ENCODE measurements around the gene OR52W1. TPM values are rescaled to one million over a fixed set of nuclear protein-coding genes. Genes with fewer than 3 reads are reported as not detected.
"Not testable (repeated sequence)": the region's sequence is repeated elsewhere in the genome, so short reads cannot be mapped to it uniquely, and the experiment has no call there.

The OR52W1 gene
- total RNA-seq, 2 experiments from 2014 or later, result not detected

DNA sequence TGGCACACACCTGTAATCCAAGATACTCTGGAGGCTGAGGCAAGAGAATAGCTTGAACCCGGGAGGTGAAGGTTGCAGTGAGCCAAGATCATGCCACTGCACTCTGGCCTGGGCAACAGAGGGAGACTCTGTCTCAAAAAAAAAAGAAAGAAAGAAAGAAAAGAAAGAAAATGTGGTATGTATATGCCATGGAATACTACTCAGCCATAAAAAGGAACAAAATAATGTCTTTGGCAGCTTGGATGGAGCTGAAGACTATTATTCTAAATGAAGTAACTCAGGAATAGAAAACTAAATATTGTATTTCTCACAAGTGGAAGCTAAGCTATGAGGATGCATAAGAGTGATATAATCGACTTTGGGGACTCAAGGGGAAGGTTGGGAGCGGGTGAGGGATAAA lies 49.9 kb downstream of the OR52W1 start:
- POLR2A ChIA-PET, CTCF ChIA-PET: not testable (repeated sequence)

Other genes starting within 250 kb of the OR52W1 start
- not detected for gene OR56A5, start 230.7 kb upstream of the OR52W1 start, total RNA-seq
- not detected for gene OR52L1, start 212.2 kb upstream of the OR52W1 start, total RNA-seq
- gene OR56A4, start 192.3 kb upstream of the OR52W1 start, total RNA-seq, result not detected
- not detected for gene OR56A1, start 168.5 kb upstream of the OR52W1 start, total RNA-seq
- gene OR56B4, start 91.5 kb upstream of the OR52W1 start, total RNA-seq, result not detected
- not detected for gene OR52B2, start 28.9 kb upstream of the OR52W1 start, total RNA-seq
- not detected for gene C11orf42, start 6.3 kb downstream of the OR52W1 start, total RNA-seq
- gene FHIP1B, start 35.4 kb downstream of the OR52W1 start, total RNA-seq, result 10 to 100 TPM; 17.7 to 17.8 TPM
- not detected for gene CNGA4, start 39.9 kb downstream of the OR52W1 start, total RNA-seq
- not detected for gene CCKBR, start 60.6 kb downstream of the OR52W1 start, total RNA-seq
- gene CAVIN3, start 121.3 kb downstream of the OR52W1 start, total RNA-seq, result 10 to 100 TPM; 45.0 to 45.3 TPM
- 10 to 100 TPM; 21.9 to 24.4 TPM for gene SMPD1, start 191.2 kb downstream of the OR52W1 start, total RNA-seq
- 10 to 100 TPM; 37.2 to 39.7 TPM for gene APBB1, start 219.9 kb downstream of the OR52W1 start, total RNA-seq
- not detected for gene HPX, start 241.8 kb downstream of the OR52W1 start, total RNA-seq

All from activated CD8-positive, alpha-beta memory T cell treated with anti-CD3 and anti-CD28 coated beads for 36 hours (primary cell).